Measurements from ENCODE around the gene RNU5D-1. TPM values are rescaled to one million over a fixed set of nuclear protein-coding genes. Genes with fewer than 3 reads are reported as not detected.

Gene RNU5D-1
- total and polyA plus RNA-seq, 10 of the 15 experiments (the other 5 are each of a cell fraction or from before 2014, with no cell fraction given), result not detected

DNA sequence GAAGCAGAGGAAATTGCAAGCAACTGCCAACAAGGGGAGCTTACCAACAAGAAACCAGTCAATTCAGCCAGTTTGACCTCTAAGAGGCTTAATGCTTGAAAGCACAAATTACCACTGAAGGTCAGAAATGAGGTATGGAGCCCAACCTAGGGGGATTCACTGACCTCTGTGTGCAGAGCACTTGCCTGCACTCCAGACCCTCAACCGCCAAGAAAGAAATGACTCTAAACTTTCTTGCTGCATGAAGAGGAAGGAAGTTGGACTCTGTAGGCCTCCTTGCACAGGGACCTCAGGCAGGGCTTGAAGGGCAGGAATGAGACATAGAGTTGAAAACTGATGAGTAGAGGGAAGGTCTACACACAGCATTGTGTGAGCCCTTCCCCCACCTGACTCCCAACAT lies 46.4 kb downstream of the RNU5D-1 start (continued):
- TF ChIP-seq MEF2A (IDR thresholded peaks at IDR 0.05; ENCODE audit: insufficient read depth, low read depth, low read length) (0 out of 2 replicates have a peak, but pooled peaks have one; percentile 68), CHD1 (IDR thresholded peaks at IDR 0.05; ENCODE audit: low read depth, low read length) (no peak), MEF2B (IDR thresholded peaks at IDR 0.05; ENCODE audit: partially characterized antibody, poor library complexity, severe bottlenecking) (no peak), HDGF (IDR thresholded peaks at IDR 0.05) (no peak), ZBED1 (IDR thresholded peaks at IDR 0.05; ENCODE audit: borderline replicate concordance) (peak; percentile 85; the same call in 1 of the 2 replicates), TCF12 (IDR thresholded peaks at IDR 0.05; ENCODE audit: low read depth, low read length) (no peak; the same call in 1 of the 2 replicates), HDAC6 (IDR thresholded peaks at IDR 0.05; ENCODE audit: unreplicated experiment) (no peak), MTA2 (IDR thresholded peaks at IDR 0.05; ENCODE audit: low read depth) (0 out of 2 replicates have a peak, but pooled peaks have one; percentile 19), SUZ12 (IDR thresholded peaks at IDR 0.05; ENCODE audit: unreplicated experiment) (no peak), POLR2AphosphoS2 (IDR thresholded peaks at IDR 0.05; ENCODE audit: low read depth, low read length) (no peak), CREM (IDR thresholded peaks at IDR 0.05; ENCODE audit: low read depth) (peak; percentile 85), SPI1 (IDR thresholded peaks at IDR 0.05; ENCODE audit: borderline replicate concordance, insufficient read depth, low read depth, low read length) (peak; percentile 73), KDM1A (IDR thresholded peaks at IDR 0.05; ENCODE audit: borderline replicate concordance) (no peak), EGR1 (IDR thresholded peaks at IDR 0.05; ENCODE audit: borderline replicate concordance in 1 of 2, low read depth in 2 of 2, low read length in 2 of 2) (no peak), SIN3A (IDR thresholded peaks at IDR 0.05; ENCODE audit: low read depth, low read length) (no peak), PAX5 (IDR thresholded peaks at IDR 0.05; ENCODE audit: borderline replicate concordance, low read depth, low read length) (peak; percentile 87; the same call in 1 of the 2 replicates), FOS (IDR thresholded peaks at IDR 0.05; ENCODE audit: borderline replicate concordance, extremely low read depth, insufficient read length) (no peak), EED (IDR thresholded peaks at IDR 0.05; ENCODE audit: low read depth) (peak; percentile 97), RB1 (IDR thresholded peaks at IDR 0.05; ENCODE audit: borderline replicate concordance) (no peak), RAD51 (IDR thresholded peaks at IDR 0.05) (no peak), IRF4 (IDR thresholded peaks at IDR 0.05; ENCODE audit: low read depth, low read length) (peak; percentile 86), WRNIP1 (IDR thresholded peaks at IDR 0.05; ENCODE audit: borderline replicate concordance, low read depth, low read length) (no peak), POLR2A (IDR thresholded peaks at IDR 0.05; ENCODE audit: low read depth, low read length) (no peak), TAF1 (IDR thresholded peaks at IDR 0.05; ENCODE audit: borderline replicate concordance, low read depth, low read length) (peak; percentile 21; the same call in 1 of the 2 replicates), NR2C2 (IDR thresholded peaks at IDR 0.05; ENCODE audit: borderline replicate concordance, control insufficient read depth, insufficient read length, low read depth) (no peak), BRCA1 (IDR thresholded peaks at IDR 0.05; ENCODE audit: low read depth, low read length) (no peak), GABPA (IDR thresholded peaks at IDR 0.05; ENCODE audit: low read depth) (peak; percentile 61), KAT2A (conservative IDR thresholded peaks at IDR 0.05; ENCODE audit: control insufficient read depth, low read depth, low read length) (no peak)
- TF ChIP-seq, protein P1, sequence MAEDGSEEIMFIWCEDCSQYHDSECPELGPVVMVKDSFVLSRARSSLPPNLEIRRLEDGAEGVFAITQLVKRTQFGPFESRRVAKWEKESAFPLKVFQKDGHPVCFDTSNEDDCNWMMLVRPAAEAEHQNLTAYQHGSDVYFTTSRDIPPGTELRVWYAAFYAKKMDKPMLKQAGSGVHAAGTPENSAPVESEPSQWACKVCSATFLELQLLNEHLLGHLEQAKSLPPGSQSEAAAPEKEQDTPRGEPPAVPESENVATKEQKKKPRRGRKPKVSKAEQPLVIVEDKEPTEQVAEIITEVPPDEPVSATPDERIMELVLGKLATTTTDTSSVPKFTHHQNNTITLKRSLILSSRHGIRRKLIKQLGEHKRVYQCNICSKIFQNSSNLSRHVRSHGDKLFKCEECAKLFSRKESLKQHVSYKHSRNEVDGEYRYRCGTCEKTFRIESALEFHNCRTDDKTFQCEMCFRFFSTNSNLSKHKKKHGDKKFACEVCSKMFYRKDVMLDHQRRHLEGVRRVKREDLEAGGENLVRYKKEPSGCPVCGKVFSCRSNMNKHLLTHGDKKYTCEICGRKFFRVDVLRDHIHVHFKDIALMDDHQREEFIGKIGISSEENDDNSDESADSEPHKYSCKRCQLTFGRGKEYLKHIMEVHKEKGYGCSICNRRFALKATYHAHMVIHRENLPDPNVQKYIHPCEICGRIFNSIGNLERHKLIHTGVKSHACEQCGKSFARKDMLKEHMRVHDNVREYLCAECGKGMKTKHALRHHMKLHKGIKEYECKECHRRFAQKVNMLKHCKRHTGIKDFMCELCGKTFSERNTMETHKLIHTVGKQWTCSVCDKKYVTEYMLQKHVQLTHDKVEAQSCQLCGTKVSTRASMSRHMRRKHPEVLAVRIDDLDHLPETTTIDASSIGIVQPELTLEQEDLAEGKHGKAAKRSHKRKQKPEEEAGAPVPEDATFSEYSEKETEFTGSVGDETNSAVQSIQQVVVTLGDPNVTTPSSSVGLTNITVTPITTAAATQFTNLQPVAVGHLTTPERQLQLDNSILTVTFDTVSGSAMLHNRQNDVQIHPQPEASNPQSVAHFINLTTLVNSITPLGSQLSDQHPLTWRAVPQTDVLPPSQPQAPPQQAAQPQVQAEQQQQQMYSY (CRISPR knock-in tag; IDR thresholded peaks at IDR 0.05), result no peak
- TF ChIP-seq, protein P2, sequence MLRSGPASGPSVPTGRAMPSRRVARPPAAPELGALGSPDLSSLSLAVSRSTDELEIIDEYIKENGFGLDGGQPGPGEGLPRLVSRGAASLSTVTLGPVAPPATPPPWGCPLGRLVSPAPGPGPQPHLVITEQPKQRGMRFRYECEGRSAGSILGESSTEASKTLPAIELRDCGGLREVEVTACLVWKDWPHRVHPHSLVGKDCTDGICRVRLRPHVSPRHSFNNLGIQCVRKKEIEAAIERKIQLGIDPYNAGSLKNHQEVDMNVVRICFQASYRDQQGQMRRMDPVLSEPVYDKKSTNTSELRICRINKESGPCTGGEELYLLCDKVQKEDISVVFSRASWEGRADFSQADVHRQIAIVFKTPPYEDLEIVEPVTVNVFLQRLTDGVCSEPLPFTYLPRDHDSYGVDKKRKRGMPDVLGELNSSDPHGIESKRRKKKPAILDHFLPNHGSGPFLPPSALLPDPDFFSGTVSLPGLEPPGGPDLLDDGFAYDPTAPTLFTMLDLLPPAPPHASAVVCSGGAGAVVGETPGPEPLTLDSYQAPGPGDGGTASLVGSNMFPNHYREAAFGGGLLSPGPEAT (IDR thresholded peaks at IDR 0.05; ENCODE audit: low read depth), result 0 out of 2 replicates have a peak, but pooled peaks have one; percentile 23
